ENCODE results near the gene CENPVL1. TPM values are rescaled to one million over a fixed set of nuclear protein-coding genes. Genes with fewer than 3 reads are reported as not detected.

The CENPVL1 gene
- total and polyA plus RNA-seq, 12 donors, result not detected

Other genes with a start within 250 kb of the CENPVL1 start
- gene NUDT11, start 213.9 kb upstream of the CENPVL1 start, total RNA-seq, result under 1 TPM in 7 of 10 donors, not detected in 3; 0.10 to 0.19 (median 0.15) TPM
- gene NUDT11, start 213.9 kb upstream of the CENPVL1 start, polyA plus RNA-seq, result under 1 TPM in 1 of 2 donors, not detected in 1; 0.25 TPM
- not detected for gene CENPVL3, start 91.6 kb upstream of the CENPVL1 start, total RNA-seq
- not detected for gene CENPVL3, start 91.6 kb upstream of the CENPVL1 start, polyA plus RNA-seq
- not detected for gene CENPVL2, start 27.7 kb upstream of the CENPVL1 start, total RNA-seq
- gene CENPVL2, start 27.7 kb upstream of the CENPVL1 start, polyA plus RNA-seq, result not detected
- 10 to 100 TPM in 4 of 10 donors, 1 to 10 TPM in 6; 8.4 to 10.4 (median 9.8) TPM for gene GSPT2, start 32.9 kb downstream of the CENPVL1 start, total RNA-seq
- 1 to 10 TPM; 2.3 to 5.2 TPM for gene GSPT2, start 32.9 kb downstream of the CENPVL1 start, polyA plus RNA-seq
- gene MAGED1, start 183.1 kb downstream of the CENPVL1 start, total RNA-seq, result 100 to 1,000 TPM in 2 of 10 donors, 10 to 100 TPM in 8; 64.4 to 103 (median 83.0) TPM
- 10 to 100 TPM; 13.8 to 36.9 TPM for gene MAGED1, start 183.1 kb downstream of the CENPVL1 start, polyA plus RNA-seq

Measured in heart right ventricle (tissue), 12 donors.